Suprapubic skin (tissue), 3 donors: Measurements from ENCODE around the gene INHBB.

Source experiments
- EP300 ChIP-seq: sonication (generic); formaldehyde crosslinking; IDR thresholded peaks from one replicate; pipeline ENCODE4 v1.6.1; 2017; ENCODE audit warnings: antibody characterized with exemption
- POLR2A ChIP-seq, 2 donors: fragments of 450-650 bp; IDR thresholded peaks; one replicate each; pipeline ENCODE4 v1.6.1; 2017; ENCODE audit warnings: antibody characterized with exemption in 2 of 2, mild to moderate bottlenecking in 2 of 2, moderate library complexity in 2 of 2
- TF ChIP-seq, protein P1 (sequence below), 2 donors: fragments of 200-600 bp in 1 of 2; fragments of 450-650 bp in 1 of 2; sonication (generic) in 1 of 2; IDR thresholded peaks; one replicate each; pipeline ENCODE4 v1.5.1; 2016 to 2019; ENCODE audit warnings: antibody characterized with exemption in 2 of 2, mild to moderate bottlenecking in 1 of 2, moderate library complexity in 1 of 2

DNA sequence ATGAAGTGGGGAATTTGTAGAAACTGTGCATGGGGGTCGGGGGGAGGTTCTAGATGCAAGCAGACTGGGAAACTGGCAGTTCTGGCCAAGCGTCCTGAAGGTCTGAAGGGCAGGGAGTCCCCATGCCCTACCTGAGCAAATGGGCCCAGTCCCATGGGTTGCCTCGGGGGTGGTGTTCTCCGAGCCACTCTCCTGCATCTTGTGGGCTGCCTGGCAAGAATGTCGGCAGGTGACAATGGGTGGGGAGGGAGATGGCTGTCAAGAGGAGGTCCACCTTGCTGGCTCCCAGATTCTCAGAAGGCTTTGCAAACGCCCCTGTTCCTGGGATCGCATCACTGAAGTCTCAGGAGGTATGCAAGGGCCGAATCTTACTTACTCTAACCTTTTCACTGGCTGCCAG lies 21.3 kb downstream of the INHBB start:
- TF ChIP-seq, protein P1, sequence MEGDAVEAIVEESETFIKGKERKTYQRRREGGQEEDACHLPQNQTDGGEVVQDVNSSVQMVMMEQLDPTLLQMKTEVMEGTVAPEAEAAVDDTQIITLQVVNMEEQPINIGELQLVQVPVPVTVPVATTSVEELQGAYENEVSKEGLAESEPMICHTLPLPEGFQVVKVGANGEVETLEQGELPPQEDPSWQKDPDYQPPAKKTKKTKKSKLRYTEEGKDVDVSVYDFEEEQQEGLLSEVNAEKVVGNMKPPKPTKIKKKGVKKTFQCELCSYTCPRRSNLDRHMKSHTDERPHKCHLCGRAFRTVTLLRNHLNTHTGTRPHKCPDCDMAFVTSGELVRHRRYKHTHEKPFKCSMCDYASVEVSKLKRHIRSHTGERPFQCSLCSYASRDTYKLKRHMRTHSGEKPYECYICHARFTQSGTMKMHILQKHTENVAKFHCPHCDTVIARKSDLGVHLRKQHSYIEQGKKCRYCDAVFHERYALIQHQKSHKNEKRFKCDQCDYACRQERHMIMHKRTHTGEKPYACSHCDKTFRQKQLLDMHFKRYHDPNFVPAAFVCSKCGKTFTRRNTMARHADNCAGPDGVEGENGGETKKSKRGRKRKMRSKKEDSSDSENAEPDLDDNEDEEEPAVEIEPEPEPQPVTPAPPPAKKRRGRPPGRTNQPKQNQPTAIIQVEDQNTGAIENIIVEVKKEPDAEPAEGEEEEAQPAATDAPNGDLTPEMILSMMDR (IDR thresholded peaks at IDR 0.05), result no peak
- TF ChIP-seq POLR2A (IDR thresholded peaks at IDR 0.05) (no peak), EP300 (no peak)
